ENCODE measurements around the gene GGTLC2. TPM values are rescaled to one million over a fixed set of nuclear protein-coding genes. Genes with fewer than 3 reads are reported as not detected.
"Not testable (repeated sequence)": the region's sequence is repeated elsewhere in the genome, so short reads cannot be mapped to it uniquely, and the experiment has no call there.

Gene GGTLC2
- total RNA-seq, 1 donor = not detected

- no peak for DNase-seq (ENCODE audit: low read depth)
- no peak for TF ChIP-seq CTCF (IDR thresholded peaks at IDR 0.05; ENCODE audit: insufficient read depth, low read depth, low read length)
- H3K4me3 ChIP-seq (ENCODE audit: low read depth, low read length) = no peak overlapping the region
Measured at GRCh38 chr22:22618448-22618847, 26.0 kb upstream of the GGTLC2 start.

- no peak for TF ChIP-seq CTCF (IDR thresholded peaks at IDR 0.05; ENCODE audit: insufficient read depth, low read depth, low read length)
- DNase-seq (ENCODE audit: low read depth) = no peak
- no peak overlapping the region for H3K4me3 ChIP-seq (ENCODE audit: low read depth, low read length)
Measured at GRCh38 chr22:22618923-22619322, 25.5 kb upstream of the GGTLC2 start.

GRCh38 chr22:22619765-22620414, 24.5 kb upstream of the GGTLC2 start:
- TF ChIP-seq CTCF (IDR thresholded peaks at IDR 0.05; ENCODE audit: insufficient read depth, low read depth, low read length) = no peak
- no peak overlapping the region for H3K4me3 ChIP-seq (ENCODE audit: low read depth, low read length)
- no peak for DNase-seq (ENCODE audit: low read depth)

GRCh38 chr22:22628546-22629495, 15.6 kb upstream of the GGTLC2 start:
- DNase-seq (ENCODE audit: low read depth); H3K4me3 ChIP-seq (ENCODE audit: low read depth, low read length): not testable (repeated sequence)

- H3K4me3 ChIP-seq (ENCODE audit: low read depth, low read length); DNase-seq (ENCODE audit: low read depth): not testable (repeated sequence)
Measured at GRCh38 chr22:22631223-22631652, 13.2 kb upstream of the GGTLC2 start.

- not testable (repeated sequence) for DNase-seq (ENCODE audit: low read depth); H3K4me3 ChIP-seq (ENCODE audit: low read depth, low read length)
Measured at GRCh38 chr22:22632226-22632625, 12.2 kb upstream of the GGTLC2 start.

GRCh38 chr22:22633533-22633932, 10.9 kb upstream of the GGTLC2 start:
- not testable (repeated sequence) for H3K4me3 ChIP-seq (ENCODE audit: low read depth, low read length); DNase-seq (ENCODE audit: low read depth)

GRCh38 chr22:22636260-22636659, 8.2 kb upstream of the GGTLC2 start:
- TF ChIP-seq CTCF (IDR thresholded peaks at IDR 0.05; ENCODE audit: insufficient read depth, low read depth, low read length) = peak; percentile 24
- peak; percentile 55 for DNase-seq (ENCODE audit: low read depth)
- not testable (repeated sequence) for H3K4me3 ChIP-seq (ENCODE audit: low read depth, low read length)

- not testable (repeated sequence) for H3K4me3 ChIP-seq (ENCODE audit: low read depth, low read length); DNase-seq (ENCODE audit: low read depth)
Measured at GRCh38 chr22:22638313-22638712, 6.1 kb upstream of the GGTLC2 start.

GRCh38 chr22:22642255-22642654, 2.2 kb upstream of the GGTLC2 start:
- not testable (repeated sequence) for DNase-seq (ENCODE audit: low read depth); H3K4me3 ChIP-seq (ENCODE audit: low read depth, low read length)

GRCh38 chr22:22645969-22646368, 1.6 kb downstream of the GGTLC2 start:
- not testable (repeated sequence) for DNase-seq (ENCODE audit: low read depth); H3K4me3 ChIP-seq (ENCODE audit: low read depth, low read length)
